Spleen (tissue), 11 donors: Measurements from ENCODE around the gene SPDYE1. TPM values are rescaled to one million over a fixed set of nuclear protein-coding genes. Genes with fewer than 3 reads are reported as not detected.
A peak's percentile ranks its signal among the peaks of the same experiment; 100 is the strongest.

Source experiments
- DNase-seq: peaks from one replicate; pipeline ENCODE4 v3.0.0-alpha.2; 2020
- H3K27ac ChIP-seq, 8 donors: fragments of 200-600 bp; sonication (generic) in 7 of 8; 1 replicate in 4 of 8; 2 replicates in 4 of 8; pipeline versions ENCODE4 v1.5.0 to v1.8.0; 2016 to 2021; ENCODE audit warnings: inconsistent platforms in 4 of 8, mild to moderate bottlenecking in 4 of 8, moderate library complexity in 1 of 8
- H3K27me3 ChIP-seq, 7 donors: fragments of 200-600 bp; sonication (generic) in 6 of 7; replicated peaks in 1 of 7; 1 replicate in 4 of 7; 2 replicates in 3 of 7; pipeline versions ENCODE4 v1.5.0 to v1.8.0; 2016 to 2021; ENCODE audit warnings: inconsistent platforms in 3 of 7, mild to moderate bottlenecking in 1 of 7
- H3K36me3 ChIP-seq, 6 donors: fragments of 200-600 bp; sonication (generic) in 5 of 6; 1 replicate in 4 of 6; 2 replicates in 2 of 6; pipeline versions ENCODE4 v1.5.0 to v1.8.0; 2016 to 2021; ENCODE audit warnings: inconsistent platforms in 2 of 6
- H3K4me1 ChIP-seq, 6 donors: fragments of 200-600 bp; sonication (generic) in 5 of 6; 1 replicate in 3 of 6; 2 replicates in 3 of 6; pipeline versions ENCODE4 v1.5.0 to v1.8.0; 2016 to 2021; ENCODE audit warnings: inconsistent platforms in 3 of 6
- H3K4me3 ChIP-seq, 8 donors: fragments of 200-600 bp; sonication (generic) in 7 of 8; 1 replicate in 4 of 8; 2 replicates in 4 of 8; pipeline versions ENCODE4 v1.5.0 to v1.8.0; 2016 to 2021; ENCODE audit warnings: inconsistent platforms in 4 of 8, mild to moderate bottlenecking in 4 of 8, moderate library complexity in 2 of 8
- H3K9me3 ChIP-seq, 8 donors: fragments of 200-600 bp; sonication (generic) in 7 of 8; 1 replicate in 4 of 8; 2 replicates in 4 of 8; pipeline versions ENCODE4 v1.5.0 to v1.8.0; 2016 to 2021; ENCODE audit warnings: inconsistent platforms in 4 of 8
- POLR2A ChIP-seq, 3 donors: fragments of 450-650 bp; IDR thresholded peaks; one replicate each; pipeline ENCODE4 v1.5.1; 2017; ENCODE audit warnings: antibody characterized with exemption in 3 of 3, mild to moderate bottlenecking in 1 of 3
- POLR2AphosphoS5 ChIP-seq, 3 donors: sonication (generic); formaldehyde crosslinking; IDR thresholded peaks; one replicate each; pipeline ENCODE4 v1.5.1; 2017; ENCODE audit warnings: antibody characterized with exemption in 3 of 3
- WGBS, 5 donors: extraction: QIAGEN DNeasy Blood & Tissue Kit in 3 of 5; methylation state at CpG; one replicate each; pipeline versions ENCODE4 v1.1.5 to v1.1.7; 2013 to 2018; 5-methylcytosine and 5-hydroxymethylcytosine counted together
- intact Hi-C: fragments of 100-400 bp; cut with DNase I; formaldehyde crosslinking; loops from one replicate; pipeline ENCODE4 v1.15.0; 2023; ENCODE audit warnings: low total_unique reads
- polyA plus RNA-seq, 3 donors: library from polyadenylated mRNA; stranded (reverse); fragments of 200-250 nt; gene quantifications; one replicate each; pipeline ENCODE4 v1.2.1, GENCODE V29; 2013
- total RNA-seq, 7 donors: library from RNA; depleted of rRNA in 3 of 7; stranded (reverse); fragments of >200 nt in 3 of 7; fragmentation: NEBNext Ultra II Directional in 4 of 7; extraction: Animal tissue kit (Norgen Biotek cat#: 25700) in 4 of 7; gene quantifications; one replicate each; pipeline versions ENCODE4 v1.1.0 to v1.2.1, GENCODE V29; 2016 to 2021
- TF ChIP-seq, protein P1 (sequence below), 11 experiments: fragments of 200-600 bp in 7 of 11; fragments of 450-650 bp in 4 of 11; sonication (generic) in 4 of 11; IDR thresholded peaks in 8 of 11; conservative IDR thresholded peaks in 3 of 11; 1 replicate in 7 of 11; 2 replicates in 4 of 11; pipeline versions ENCODE4 v1.4.0 to v1.8.0; 2016 to 2021; ENCODE audit warnings: antibody characterized with exemption in 11 of 11, inconsistent platforms in 4 of 11, mild to moderate bottlenecking in 1 of 11
- donor health status: healthy with polysubstance abuse.
- donor health status: DM: no; HTN: no; CAD: no; lungs with moderate emphysema.
- donor health status: DM: no; HTN: no; CAD: no.
- donor health status: Bipolar disorder and iron deficiency.
- donor health status: healthy.
- donor health status: DM: no; HTN: no; CAD: no.
- donor health status: DM: yes; HTN: yes; CAD: no.

Gene SPDYE1
- total and polyA plus RNA-seq, 10 donors, result not detected

DNA sequence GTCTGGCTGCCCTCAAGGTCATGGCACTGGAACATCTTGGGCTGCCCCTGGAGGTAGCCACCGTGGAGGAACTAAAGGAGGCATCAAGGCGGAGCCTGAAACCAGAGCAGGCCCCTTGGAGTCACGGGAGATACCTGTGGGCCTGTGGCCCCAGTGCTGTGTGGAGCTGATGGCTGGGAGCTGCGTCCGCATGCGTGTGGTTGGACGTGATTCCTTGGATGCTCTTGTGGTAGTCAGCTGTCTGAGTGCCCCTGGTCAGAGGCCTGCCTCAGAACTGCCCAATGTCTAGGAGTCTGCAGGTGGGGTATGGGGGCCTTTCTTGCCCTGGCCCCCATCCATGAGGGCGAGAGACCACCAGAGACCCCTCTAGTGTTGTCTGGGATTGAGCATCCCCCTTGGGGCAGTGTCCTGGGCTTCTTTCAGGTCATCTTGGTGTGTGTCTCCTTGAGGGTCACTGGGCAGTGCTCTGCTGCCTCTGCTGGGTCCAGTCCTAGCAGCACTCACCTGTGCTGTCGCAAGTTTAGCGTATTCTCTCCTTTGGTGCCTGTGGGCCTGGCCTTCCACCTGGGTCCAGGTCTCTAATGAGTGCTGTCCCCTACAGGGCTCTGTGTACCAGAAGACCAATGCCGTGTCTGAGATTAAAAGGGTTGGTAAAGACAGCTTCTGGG lies 59.6 kb downstream of the SPDYE1 start:
- peak; percentile 51 for DNase-seq
- Histone ChIP-seq H3K9me3 (no peaks in the 10 kb centered on the region), H3K27ac (peak overlapping the region in 5 of 8 donors; percentile 0 to 94 (median 87)), H3K4me3 (no peak overlapping the region), H3K36me3 (peaks cover 5 to 100% (median 98%) of the 10 kb centered on the region in 6 donors), H3K27me3 (no peaks in the 10 kb centered on the region), H3K4me1 (peaks cover 7 to 96% (median 56%) of the 10 kb centered on the region in 6 donors)
- peak in 1 of 3 donors; percentile 55 for TF ChIP-seq POLR2AphosphoS5 (IDR thresholded peaks at IDR 0.05)
- TF ChIP-seq, protein P1, sequence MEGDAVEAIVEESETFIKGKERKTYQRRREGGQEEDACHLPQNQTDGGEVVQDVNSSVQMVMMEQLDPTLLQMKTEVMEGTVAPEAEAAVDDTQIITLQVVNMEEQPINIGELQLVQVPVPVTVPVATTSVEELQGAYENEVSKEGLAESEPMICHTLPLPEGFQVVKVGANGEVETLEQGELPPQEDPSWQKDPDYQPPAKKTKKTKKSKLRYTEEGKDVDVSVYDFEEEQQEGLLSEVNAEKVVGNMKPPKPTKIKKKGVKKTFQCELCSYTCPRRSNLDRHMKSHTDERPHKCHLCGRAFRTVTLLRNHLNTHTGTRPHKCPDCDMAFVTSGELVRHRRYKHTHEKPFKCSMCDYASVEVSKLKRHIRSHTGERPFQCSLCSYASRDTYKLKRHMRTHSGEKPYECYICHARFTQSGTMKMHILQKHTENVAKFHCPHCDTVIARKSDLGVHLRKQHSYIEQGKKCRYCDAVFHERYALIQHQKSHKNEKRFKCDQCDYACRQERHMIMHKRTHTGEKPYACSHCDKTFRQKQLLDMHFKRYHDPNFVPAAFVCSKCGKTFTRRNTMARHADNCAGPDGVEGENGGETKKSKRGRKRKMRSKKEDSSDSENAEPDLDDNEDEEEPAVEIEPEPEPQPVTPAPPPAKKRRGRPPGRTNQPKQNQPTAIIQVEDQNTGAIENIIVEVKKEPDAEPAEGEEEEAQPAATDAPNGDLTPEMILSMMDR (IDR thresholded peaks at IDR 0.05 in 8 of 11, conservative IDR thresholded peaks at IDR 0.05 in 3 of 11), result no peak
- 93 to 96% (median 93%) methylated on average over 9 to 11 of the region's 11 CpGs for WGBS, 5 donors
- intact Hi-C loops, result no loop called here

DNA sequence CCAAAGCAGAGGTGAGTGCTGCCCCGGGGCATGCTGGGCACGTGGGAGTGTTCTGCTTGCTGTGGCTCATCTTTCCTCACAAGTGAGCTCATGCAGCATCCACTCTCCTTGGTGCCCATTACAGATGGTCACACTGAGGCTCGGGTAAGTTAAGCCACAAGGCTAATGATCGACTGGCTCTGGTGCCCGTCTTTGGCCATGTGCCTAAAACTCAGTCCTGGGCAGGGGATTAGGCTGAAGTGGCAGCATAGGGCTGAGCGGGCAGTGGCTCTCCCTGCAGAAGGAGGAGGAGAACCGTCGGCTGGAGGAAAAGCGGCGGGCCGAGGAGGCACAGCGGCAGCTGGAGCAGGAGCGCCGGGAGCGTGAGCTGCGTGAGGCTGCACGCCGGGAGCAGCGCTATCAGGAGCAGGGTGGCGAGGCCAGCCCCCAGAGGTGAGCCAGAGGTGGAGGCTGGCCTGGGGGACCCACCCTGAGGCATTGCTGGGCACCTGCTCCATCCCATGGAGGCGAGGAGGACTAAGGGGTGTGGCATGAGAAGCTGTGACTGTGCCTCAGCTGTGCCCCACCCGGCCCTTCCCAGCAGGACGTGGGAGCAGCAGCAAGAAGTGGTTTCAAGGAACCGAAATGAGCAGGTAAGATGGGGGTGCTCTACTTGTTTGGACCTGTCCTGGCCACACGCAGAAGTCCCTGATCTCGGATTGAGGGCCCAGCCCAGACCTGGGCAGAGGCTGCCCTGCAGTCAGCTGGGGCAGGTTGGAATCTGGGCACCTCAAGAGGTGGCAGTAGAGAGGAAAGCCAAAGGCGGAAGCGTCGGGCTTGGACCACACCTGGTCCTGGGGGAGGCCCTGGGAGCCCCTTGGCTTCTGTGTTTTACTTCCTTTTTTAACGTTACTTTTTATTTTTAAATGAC lies 60.4 kb downstream of the SPDYE1 start:
- TF ChIP-seq, protein P1 (IDR thresholded peaks at IDR 0.05 in 8 of 11, conservative IDR thresholded peaks at IDR 0.05 in 3 of 11), result no peak
- TF ChIP-seq POLR2AphosphoS5 (IDR thresholded peaks at IDR 0.05) (peak in 2 of 3 donors; percentile 49 to 69), POLR2A (IDR thresholded peaks at IDR 0.05) (no peak)
- Histone ChIP-seq H3K4me3 (no peak overlapping the region), H3K4me1 (peaks cover 7 to 96% (median 62%) of the 10 kb centered on the region in 6 donors), H3K27me3 (no peaks in the 10 kb centered on the region), H3K27ac (peak overlapping the region in 6 of 8 donors; percentile 61 to 94 (median 85)), H3K36me3 (peaks cover 5 to 100% (median 92%) of the 10 kb centered on the region in 6 donors), H3K9me3 (no peaks in the 10 kb centered on the region)
- intact Hi-C loops, result no loop called here
- DNase-seq, result peak; percentile 89
- WGBS, 5 donors, result 81 to 90% (median 88%) methylated on average over 28 to 30 of the region's 30 CpGs

DNA sequence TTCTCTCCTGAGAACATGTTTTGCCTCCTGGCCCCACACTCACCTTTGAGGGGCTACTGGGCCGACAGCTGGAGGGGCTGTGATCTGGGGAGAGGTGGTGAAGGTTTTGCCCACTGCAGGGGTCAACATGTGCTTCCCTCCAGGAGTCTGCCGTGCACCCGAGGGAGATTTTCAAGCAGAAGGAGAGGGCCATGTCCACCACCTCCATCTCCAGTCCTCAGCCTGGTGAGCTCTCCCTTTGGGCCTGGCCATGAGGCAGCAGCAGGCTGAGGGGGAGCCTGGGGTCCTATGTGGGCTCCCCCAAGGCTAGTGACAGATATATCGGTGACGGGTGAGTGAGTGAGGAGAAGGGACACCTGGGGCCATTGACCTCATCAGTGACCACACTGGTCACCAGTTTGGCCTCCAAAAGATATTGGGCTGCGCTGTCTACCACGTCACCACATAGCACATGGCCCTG lies 61.1 kb downstream of the SPDYE1 start:
- TF ChIP-seq POLR2A (IDR thresholded peaks at IDR 0.05) (no peak), POLR2AphosphoS5 (IDR thresholded peaks at IDR 0.05) (no peak)
- TF ChIP-seq, protein P1 (IDR thresholded peaks at IDR 0.05 in 8 of 11, conservative IDR thresholded peaks at IDR 0.05 in 3 of 11), result no peak
- H3K4me1 ChIP-seq, result peaks cover 7 to 99% (median 65%) of the 10 kb centered on the region in 6 donors
- 69 to 88% (median 82%) methylated on average over 2 to 7 of the region's 7 CpGs for WGBS, 5 donors
- no peaks in the 10 kb centered on the region for H3K27me3 ChIP-seq
- H3K36me3 ChIP-seq, result peaks cover 5 to 97% (median 86%) of the 10 kb centered on the region in 6 donors
- peak overlapping the region; percentile 61 to 94 (median 82) for H3K27ac ChIP-seq
- no peaks in the 10 kb centered on the region for H3K9me3 ChIP-seq
- intact Hi-C loops, result no loop called here
- DNase-seq, result no peak
- H3K4me3 ChIP-seq, result no peak overlapping the region
